ENCODE measurements around the gene AEBP1.
"Not testable (repeated sequence)": the region's sequence is repeated elsewhere in the genome, so short reads cannot be mapped to it uniquely, and the experiment has no call there.

Gene AEBP1

DNA sequence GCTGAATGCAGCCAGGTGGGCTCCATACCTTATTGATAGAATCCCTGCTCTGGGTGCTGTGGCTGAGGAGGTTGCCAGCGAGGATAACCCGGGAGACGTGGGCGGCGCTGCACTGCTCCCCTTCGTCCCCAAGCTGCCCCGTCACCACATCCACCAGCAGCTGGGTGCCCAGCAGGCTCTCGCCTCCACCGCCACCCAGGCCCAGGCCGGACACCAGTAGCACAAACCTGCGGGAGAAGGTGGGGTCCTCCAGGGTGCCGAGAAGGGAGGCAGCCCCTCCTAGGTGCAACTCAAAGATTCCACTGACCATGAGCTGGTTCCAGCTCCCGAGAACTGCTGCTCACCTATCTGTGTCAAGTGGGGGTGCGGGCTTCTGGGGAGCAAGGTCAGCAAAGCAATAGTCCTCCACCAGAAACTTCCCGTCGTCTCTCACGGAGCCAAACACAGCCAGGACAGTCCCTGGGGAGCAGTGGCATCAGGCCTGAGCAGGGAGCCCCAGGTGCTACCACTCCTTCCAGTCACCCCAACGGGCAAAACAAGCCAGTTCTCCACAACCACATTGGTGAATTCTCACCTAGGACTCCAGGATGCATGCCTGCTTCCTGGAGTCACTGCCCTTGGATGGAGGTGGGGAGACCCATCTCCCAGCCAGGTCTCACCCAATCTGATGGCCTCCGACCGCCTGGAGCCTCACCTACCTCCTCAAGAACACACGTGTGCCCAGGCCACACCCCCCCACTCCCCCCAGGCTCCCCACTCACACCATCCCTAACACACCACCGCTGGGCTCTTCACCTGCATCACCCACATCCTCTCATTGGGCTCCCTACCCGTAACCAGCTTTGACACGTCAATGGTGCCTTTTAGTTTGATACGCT lies 12.9 kb downstream of the AEBP1 start:
- H3K9ac ChIP-seq (ENCODE audit: low read length): no peak overlapping the region
- peaks cover 87% of the 10 kb centered on the region for H3K36me3 ChIP-seq (ENCODE audit: control insufficient read depth, insufficient read depth, low read length)
- no peak overlapping the region for H3K27ac ChIP-seq (ENCODE audit: low read depth, low read length)
- no peaks in the 10 kb centered on the region for H3K27me3 ChIP-seq (ENCODE audit: control insufficient read depth, insufficient read depth, low read length)
- no peaks in the 10 kb centered on the region for H3K9me3 ChIP-seq (ENCODE audit: control insufficient read depth, insufficient read depth, low read depth, low read length)
- H3K4me3 ChIP-seq (ENCODE audit: low read depth, low read length): no peak overlapping the region
- H3K4me1 ChIP-seq (ENCODE audit: control insufficient read depth, insufficient read depth, low read length): peaks cover 4% of the 10 kb centered on the region

GRCh38 chr7:44117801-44118429 lies 13.8 kb downstream of the AEBP1 start:
- Histone ChIP-seq H3K27ac (ENCODE audit: low read depth, low read length) (no peak overlapping the region), H3K27me3 (ENCODE audit: control insufficient read depth, insufficient read depth, low read length) (no peaks in the 10 kb centered on the region), H3K4me1 (ENCODE audit: control insufficient read depth, insufficient read depth, low read length) (peaks cover 3% of the 10 kb centered on the region), H3K4me3 (ENCODE audit: low read depth, low read length) (no peak overlapping the region), H3K36me3 (ENCODE audit: control insufficient read depth, insufficient read depth, low read length) (peaks cover 88% of the 10 kb centered on the region), H3K9me3 (ENCODE audit: control insufficient read depth, insufficient read depth, low read depth, low read length) (no peaks in the 10 kb centered on the region), H3K9ac (ENCODE audit: low read length) (no peak overlapping the region)

DNA sequence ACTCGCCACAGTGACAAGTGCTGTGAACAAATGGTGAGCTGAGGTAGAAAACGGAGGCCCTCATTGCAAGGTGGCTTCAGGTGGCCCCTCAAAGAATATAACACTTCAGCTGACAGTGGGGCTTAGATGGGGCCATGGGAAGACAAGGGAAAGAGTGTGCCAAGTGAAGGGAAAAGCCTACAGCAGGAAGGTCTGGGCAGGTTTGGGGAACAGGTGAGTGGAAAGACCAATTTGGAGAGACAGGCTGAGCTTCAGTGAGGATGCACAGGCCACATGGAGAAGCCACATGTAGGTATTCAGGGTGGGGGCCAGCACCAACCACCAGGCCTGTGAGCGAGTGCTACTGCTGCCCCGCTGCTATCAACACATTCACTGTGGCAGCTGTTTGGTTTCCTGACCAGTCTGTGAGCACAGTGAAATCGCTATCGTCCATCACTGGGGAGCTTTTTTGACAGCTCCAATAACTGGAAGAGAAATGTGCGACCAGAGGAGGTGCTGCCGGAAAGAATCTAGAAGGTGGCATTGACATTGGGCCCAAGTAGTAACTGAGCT lies 15.8 kb downstream of the AEBP1 start:
- peaks cover 7% of the 10 kb centered on the region; the same call in 1 of the 2 replicates for H3K27me3 ChIP-seq (ENCODE audit: control insufficient read depth, insufficient read depth, low read length)
- H3K4me3 ChIP-seq (ENCODE audit: low read depth, low read length): no peak overlapping the region
- peaks cover 70% of the 10 kb centered on the region for H3K36me3 ChIP-seq (ENCODE audit: control insufficient read depth, insufficient read depth, low read length)
- H3K9ac ChIP-seq (ENCODE audit: low read length): no peak overlapping the region
- H3K9me3 ChIP-seq (ENCODE audit: control insufficient read depth, insufficient read depth, low read depth, low read length): no peaks in the 10 kb centered on the region
- H3K4me1 ChIP-seq (ENCODE audit: control insufficient read depth, insufficient read depth, low read length): no peaks in the 10 kb centered on the region
- no peak overlapping the region for H3K27ac ChIP-seq (ENCODE audit: low read depth, low read length)

GRCh38 chr7:44120395-44120794 lies 16.2 kb downstream of the AEBP1 start:
- H3K36me3 ChIP-seq (ENCODE audit: control insufficient read depth, insufficient read depth, low read length): peaks cover 65% of the 10 kb centered on the region
- H3K4me1 ChIP-seq (ENCODE audit: control insufficient read depth, insufficient read depth, low read length): no peaks in the 10 kb centered on the region

DNA sequence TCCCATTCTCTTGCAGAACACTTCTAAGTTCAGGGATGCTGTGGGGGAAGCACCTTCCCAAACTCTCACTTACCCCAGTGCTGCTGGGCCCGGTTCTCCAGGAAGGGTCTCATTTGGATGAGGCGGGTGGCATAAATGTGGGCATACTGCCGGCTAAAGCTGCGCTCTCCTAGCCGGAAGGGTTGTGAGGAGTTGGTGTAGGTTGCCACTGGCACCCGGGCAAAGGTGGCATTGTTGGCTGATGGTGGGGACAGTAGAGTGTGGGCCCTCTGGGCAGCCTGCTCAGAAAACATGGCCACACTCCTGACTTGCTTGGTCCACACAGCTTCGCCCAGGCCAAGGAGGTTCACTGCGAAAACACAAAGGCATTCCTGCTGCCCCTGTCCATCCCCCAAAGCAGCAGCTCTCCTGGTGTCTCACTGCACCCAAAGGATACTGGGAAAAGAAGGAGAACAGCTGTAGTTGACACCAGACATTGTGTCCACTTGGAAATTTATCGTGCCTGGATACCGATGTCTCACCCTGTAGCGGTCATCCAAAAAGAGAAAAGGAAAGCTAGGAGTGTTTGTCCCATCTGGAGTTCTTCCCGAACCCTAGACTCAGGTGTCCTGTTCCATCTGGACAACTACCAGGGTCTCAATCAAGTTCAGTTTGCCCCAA lies 17.7 kb downstream of the AEBP1 start:
- Histone ChIP-seq H3K27me3 (ENCODE audit: control insufficient read depth, insufficient read depth, low read length) (peaks cover 10% of the 10 kb centered on the region; the same call in 1 of the 2 replicates), H3K9ac (ENCODE audit: low read length) (no peak overlapping the region), H3K36me3 (ENCODE audit: control insufficient read depth, insufficient read depth, low read length) (peaks cover 50% of the 10 kb centered on the region), H3K4me1 (ENCODE audit: control insufficient read depth, insufficient read depth, low read length) (no peaks in the 10 kb centered on the region), H3K4me3 (ENCODE audit: low read depth, low read length) (no peak overlapping the region), H3K27ac (ENCODE audit: low read depth, low read length) (no peak overlapping the region), H3K9me3 (ENCODE audit: control insufficient read depth, insufficient read depth, low read depth, low read length) (no peaks in the 10 kb centered on the region)

More at GRCh38 chr7:44120395-44120794, 16.2 kb downstream of the AEBP1 start:
- no peak overlapping the region for H3K27ac ChIP-seq (ENCODE audit: low read depth, low read length)
- H3K4me3 ChIP-seq (ENCODE audit: low read depth, low read length): no peak overlapping the region
- H3K9me3 ChIP-seq (ENCODE audit: control insufficient read depth, insufficient read depth, low read depth, low read length): no peaks in the 10 kb centered on the region
- no peak overlapping the region for H3K9ac ChIP-seq (ENCODE audit: low read length)
- peaks cover 10% of the 10 kb centered on the region; the same call in 1 of the 2 replicates for H3K27me3 ChIP-seq (ENCODE audit: control insufficient read depth, insufficient read depth, low read length)

DNA sequence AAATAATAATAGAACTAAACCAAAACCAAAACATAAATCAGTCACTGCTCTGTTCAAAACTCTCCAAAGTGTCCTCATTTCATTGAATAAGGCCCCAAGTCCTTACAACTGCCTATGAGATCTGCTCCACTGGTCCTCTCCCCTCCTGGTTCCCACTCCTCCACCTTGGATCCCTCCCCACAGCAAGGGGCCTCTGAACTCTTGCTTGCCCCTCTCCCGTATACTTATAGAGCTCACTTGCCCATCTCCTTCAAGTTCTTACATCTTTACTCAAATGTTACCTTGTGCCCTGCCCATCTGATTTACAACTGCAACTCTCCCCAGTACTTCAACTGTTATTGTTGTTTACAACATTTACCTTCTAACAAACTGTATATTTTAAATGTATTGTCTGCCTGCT lies 18.4 kb downstream of the AEBP1 start:
- H3K9me3 ChIP-seq (ENCODE audit: control insufficient read depth, insufficient read depth, low read depth, low read length): no peaks in the 10 kb centered on the region
- H3K9ac ChIP-seq (ENCODE audit: low read length): peak overlapping the region; percentile 87
- H3K4me3 ChIP-seq (ENCODE audit: low read depth, low read length): peak overlapping the region; percentile 82
- peak overlapping the region; percentile 67; the same call in 1 of the 2 replicates for H3K27ac ChIP-seq (ENCODE audit: low read depth, low read length)
- H3K36me3 ChIP-seq (ENCODE audit: control insufficient read depth, insufficient read depth, low read length): peaks cover 44% of the 10 kb centered on the region
- H3K4me1 ChIP-seq (ENCODE audit: control insufficient read depth, insufficient read depth, low read length): no peaks in the 10 kb centered on the region
- H3K27me3 ChIP-seq (ENCODE audit: control insufficient read depth, insufficient read depth, low read length): peaks cover 10% of the 10 kb centered on the region; the same call in 1 of the 2 replicates

GRCh38 chr7:44123190-44124003 lies 19.3 kb downstream of the AEBP1 start, which contains the start of gene POLD2:
TSS of gene POLD2 (minus strand) at chr7:44123548. CDS start at chr7:44122053, 1,495 bp downstream.
- Histone ChIP-seq H3K27ac (ENCODE audit: low read depth, low read length) (peak within 1 kb of the TSS; percentile 67; the same call in 1 of the 2 replicates), H3K9me3 (ENCODE audit: control insufficient read depth, insufficient read depth, low read depth, low read length) (no peaks in the 10 kb centered on the region), H3K4me1 (ENCODE audit: control insufficient read depth, insufficient read depth, low read length) (no peaks in the 10 kb centered on the region), H3K4me3 (ENCODE audit: low read depth, low read length) (peak within 1 kb of the TSS; percentile 82), H3K27me3 (ENCODE audit: control insufficient read depth, insufficient read depth, low read length) (peaks cover 10% of the 10 kb centered on the region; the same call in 1 of the 2 replicates), H3K36me3 (ENCODE audit: control insufficient read depth, insufficient read depth, low read length) (peaks cover 36% of the 10 kb centered on the region), H3K9ac (ENCODE audit: low read length) (peak within 1 kb of the TSS; percentile 87)

- peaks cover 24% of the 10 kb centered on the region for H3K36me3 ChIP-seq (ENCODE audit: control insufficient read depth, insufficient read depth, low read length)
- no peak overlapping the region for H3K27ac ChIP-seq (ENCODE audit: low read depth, low read length)
- no peak overlapping the region for H3K9ac ChIP-seq (ENCODE audit: low read length)
- H3K4me1 ChIP-seq (ENCODE audit: control insufficient read depth, insufficient read depth, low read length): no peaks in the 10 kb centered on the region
- no peak overlapping the region for H3K4me3 ChIP-seq (ENCODE audit: low read depth, low read length)
- H3K9me3 ChIP-seq (ENCODE audit: control insufficient read depth, insufficient read depth, low read depth, low read length): no peaks in the 10 kb centered on the region
- H3K27me3 ChIP-seq (ENCODE audit: control insufficient read depth, insufficient read depth, low read length): peaks cover 10% of the 10 kb centered on the region; the same call in 1 of the 2 replicates
These were observed 20.7 kb downstream of the AEBP1 start for GRCh38 chr7:44124822-44125202.

GRCh38 chr7:44126574-44126973 lies 22.4 kb downstream of the AEBP1 start:
- H3K9me3 ChIP-seq (ENCODE audit: control insufficient read depth, insufficient read depth, low read depth, low read length); H3K27ac ChIP-seq (ENCODE audit: low read depth, low read length); H3K36me3 ChIP-seq (ENCODE audit: control insufficient read depth, insufficient read depth, low read length); H3K4me1 ChIP-seq (ENCODE audit: control insufficient read depth, insufficient read depth, low read length); H3K9ac ChIP-seq (ENCODE audit: low read length); H3K4me3 ChIP-seq (ENCODE audit: low read depth, low read length): not testable (repeated sequence)
- H3K27me3 ChIP-seq (ENCODE audit: control insufficient read depth, insufficient read depth, low read length): peaks cover 10% of the 10 kb centered on the region; the same call in 1 of the 2 replicates

- Histone ChIP-seq H3K9me3 (ENCODE audit: control insufficient read depth, insufficient read depth, low read depth, low read length) (no peaks in the 10 kb centered on the region), H3K4me1 (ENCODE audit: control insufficient read depth, insufficient read depth, low read length) (peaks cover 9% of the 10 kb centered on the region; the same call in 1 of the 2 replicates), H3K27me3 (ENCODE audit: control insufficient read depth, insufficient read depth, low read length) (peaks cover 10% of the 10 kb centered on the region; the same call in 1 of the 2 replicates), H3K36me3 (ENCODE audit: control insufficient read depth, insufficient read depth, low read length) (0 out of 2 replicates have a peak, but pooled peaks cover under 1% of the 10 kb centered on the region), H3K27ac (ENCODE audit: low read depth, low read length) (no peak overlapping the region), H3K4me3 (ENCODE audit: low read depth, low read length) (no peak overlapping the region), H3K9ac (ENCODE audit: low read length) (no peak overlapping the region)
These were observed 23.0 kb downstream of the AEBP1 start for GRCh38 chr7:44127161-44127560.
